Measurements from ENCODE around the gene RUSF1.
"Not testable (repeated sequence)": the region's sequence is repeated elsewhere in the genome, so short reads cannot be mapped to it uniquely, and the experiment has no call there.

Gene RUSF1

DNA sequence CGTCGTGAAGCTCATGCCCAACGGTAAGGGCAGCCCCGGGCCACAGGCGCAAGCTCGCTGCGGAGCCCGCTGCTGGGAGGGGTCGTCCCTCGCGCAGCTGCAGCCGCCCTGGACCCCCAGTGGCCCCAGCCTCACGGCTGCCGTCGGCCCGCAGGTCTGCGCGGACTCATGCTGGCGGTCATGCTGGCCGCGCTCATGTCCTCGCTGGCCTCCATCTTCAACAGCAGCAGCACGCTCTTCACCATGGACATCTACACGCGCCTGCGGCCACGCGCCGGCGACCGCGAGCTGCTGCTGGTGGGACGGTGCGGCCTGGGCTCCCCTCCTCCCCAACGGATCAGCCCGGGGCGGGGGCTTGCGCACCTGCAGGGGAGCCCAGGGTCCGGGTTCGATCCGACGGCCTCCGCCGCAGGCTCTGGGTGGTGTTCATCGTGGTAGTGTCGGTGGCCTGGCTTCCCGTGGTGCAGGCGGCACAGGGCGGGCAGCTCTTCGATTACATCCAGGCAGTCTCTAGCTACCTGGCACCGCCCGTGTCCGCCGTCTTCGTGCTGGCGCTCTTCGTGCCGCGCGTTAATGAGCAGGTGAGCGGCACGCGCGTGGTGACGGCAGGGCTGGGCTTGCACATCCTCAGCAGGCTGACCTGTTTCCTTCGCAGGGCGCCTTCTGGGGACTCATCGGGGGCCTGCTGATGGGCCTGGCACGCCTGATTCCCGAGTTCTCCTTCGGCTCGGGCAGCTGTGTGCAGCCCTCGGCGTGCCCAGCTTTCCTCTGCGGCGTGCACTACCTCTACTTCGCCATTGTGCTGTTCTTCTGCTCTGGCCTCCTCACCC, 19.5 kb downstream of the RUSF1 start:
- H3K27ac ChIP-seq = no peak overlapping the region
- TF ChIP-seq, protein P1, sequence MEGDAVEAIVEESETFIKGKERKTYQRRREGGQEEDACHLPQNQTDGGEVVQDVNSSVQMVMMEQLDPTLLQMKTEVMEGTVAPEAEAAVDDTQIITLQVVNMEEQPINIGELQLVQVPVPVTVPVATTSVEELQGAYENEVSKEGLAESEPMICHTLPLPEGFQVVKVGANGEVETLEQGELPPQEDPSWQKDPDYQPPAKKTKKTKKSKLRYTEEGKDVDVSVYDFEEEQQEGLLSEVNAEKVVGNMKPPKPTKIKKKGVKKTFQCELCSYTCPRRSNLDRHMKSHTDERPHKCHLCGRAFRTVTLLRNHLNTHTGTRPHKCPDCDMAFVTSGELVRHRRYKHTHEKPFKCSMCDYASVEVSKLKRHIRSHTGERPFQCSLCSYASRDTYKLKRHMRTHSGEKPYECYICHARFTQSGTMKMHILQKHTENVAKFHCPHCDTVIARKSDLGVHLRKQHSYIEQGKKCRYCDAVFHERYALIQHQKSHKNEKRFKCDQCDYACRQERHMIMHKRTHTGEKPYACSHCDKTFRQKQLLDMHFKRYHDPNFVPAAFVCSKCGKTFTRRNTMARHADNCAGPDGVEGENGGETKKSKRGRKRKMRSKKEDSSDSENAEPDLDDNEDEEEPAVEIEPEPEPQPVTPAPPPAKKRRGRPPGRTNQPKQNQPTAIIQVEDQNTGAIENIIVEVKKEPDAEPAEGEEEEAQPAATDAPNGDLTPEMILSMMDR (conservative IDR thresholded peaks at IDR 0.05) = no peak

DNA sequence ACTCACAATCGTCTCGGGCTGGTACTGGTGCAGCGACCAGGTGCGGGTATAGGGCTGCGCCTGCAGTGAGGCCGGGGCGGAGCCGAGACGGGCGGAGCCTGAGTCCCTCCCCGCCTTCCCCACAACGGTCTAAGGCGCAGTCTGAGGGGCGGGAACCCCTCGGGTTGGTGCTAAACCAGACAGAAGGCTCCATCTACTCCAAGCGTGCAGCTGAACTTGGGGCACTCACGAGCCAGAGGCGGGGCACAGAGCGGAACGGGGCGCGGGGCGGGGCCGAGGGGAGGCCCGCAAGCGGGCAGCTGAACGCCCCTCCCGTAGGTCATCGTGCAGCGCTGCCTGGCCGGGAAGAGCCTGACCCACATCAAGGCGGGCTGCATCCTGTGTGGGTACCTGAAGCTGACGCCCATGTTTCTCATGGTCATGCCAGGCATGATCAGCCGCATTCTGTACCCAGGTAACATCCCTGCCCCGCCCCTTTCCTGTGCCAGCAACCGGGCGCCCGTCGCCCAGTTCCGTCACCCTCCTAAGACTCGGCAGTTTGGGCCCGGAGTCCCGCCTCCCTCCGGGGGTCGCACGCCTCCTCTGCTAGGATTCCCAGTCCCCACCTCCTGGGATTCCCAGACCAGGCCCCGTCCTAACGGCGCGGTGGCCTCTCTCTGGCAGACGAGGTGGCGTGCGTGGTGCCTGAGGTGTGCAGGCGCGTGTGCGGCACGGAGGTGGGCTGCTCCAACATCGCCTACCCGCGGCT, 20.3 kb downstream of the RUSF1 start:
- H3K27ac ChIP-seq = no peak overlapping the region
- TF ChIP-seq, protein P1 (conservative IDR thresholded peaks at IDR 0.05) = no peak

DNA sequence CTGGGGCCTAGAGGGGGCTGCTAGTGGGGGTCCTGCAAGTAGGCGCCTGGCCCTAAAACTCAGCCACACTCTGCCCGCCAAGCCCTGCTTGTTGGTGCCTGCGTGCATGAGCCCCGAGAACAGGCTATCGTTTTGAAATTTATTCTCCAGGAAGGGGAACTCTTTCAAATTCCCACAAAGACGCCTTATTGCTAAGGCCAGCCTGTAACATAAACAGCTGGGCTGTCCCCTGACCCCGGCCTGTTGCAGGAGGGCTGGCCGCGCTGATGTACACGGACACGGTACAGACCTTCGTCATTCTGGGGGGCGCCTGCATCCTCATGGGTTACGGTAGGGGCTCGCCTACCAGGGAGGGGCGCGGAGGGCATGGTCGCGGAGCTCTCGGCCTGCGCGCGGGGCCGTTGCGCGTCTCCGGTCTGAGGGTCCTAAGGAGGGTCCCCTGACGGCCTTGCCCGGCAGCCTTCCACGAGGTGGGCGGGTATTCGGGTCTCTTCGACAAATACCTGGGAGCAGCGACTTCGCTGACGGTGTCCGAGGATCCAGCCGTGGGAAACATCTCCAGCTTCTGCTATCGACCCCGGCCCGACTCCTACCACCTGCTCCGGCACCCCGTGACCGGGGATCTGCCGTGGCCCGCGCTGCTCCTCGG, 21.0 kb downstream of the RUSF1 start:
- TF ChIP-seq, protein P1 (conservative IDR thresholded peaks at IDR 0.05) = no peak
- H3K27ac ChIP-seq = no peak overlapping the region

DNA sequence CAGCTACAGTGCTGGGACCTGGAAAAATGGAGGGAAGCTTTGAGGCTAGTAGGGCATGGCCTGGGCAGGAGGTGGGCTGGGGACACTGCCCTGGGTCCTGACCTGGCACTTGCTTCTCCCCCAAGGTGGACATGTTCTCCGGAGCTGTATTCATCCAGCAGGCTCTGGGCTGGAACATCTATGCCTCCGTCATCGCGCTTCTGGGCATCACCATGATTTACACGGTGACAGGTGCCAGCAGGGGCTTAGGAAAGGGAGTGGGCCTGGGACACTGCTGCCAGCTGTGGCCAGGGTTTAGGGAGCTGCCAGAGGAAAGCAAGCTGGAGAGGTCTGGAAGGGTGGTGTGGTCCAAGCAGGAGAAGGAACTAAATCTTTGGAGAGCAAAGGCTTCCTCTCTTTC, 22.1 kb downstream of the RUSF1 start:
- TF ChIP-seq, protein P1 (conservative IDR thresholded peaks at IDR 0.05) = no peak
- no peak overlapping the region for H3K27ac ChIP-seq

DNA sequence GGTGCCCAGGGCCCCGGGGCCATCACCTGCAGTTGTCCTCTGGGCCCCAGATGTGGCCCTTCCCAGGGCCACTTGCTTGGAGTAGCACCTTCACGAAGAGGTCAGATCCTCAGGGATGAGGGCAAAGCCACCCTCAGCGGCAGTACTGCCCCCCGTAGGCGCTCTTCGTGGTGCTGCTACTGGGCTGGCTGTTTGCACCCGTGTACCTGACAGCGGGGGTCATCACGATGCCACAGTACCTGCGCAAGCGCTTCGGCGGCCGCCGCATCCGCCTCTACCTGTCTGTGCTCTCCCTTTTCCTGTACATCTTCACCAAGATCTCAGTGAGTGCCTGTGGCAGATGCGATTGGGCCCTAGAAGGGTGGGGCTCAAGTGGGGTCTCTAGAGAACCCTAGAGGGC, 22.6 kb downstream of the RUSF1 start:
- no peak overlapping the region for H3K27ac ChIP-seq
- TF ChIP-seq, protein P1 (conservative IDR thresholded peaks at IDR 0.05) = no peak

DNA sequence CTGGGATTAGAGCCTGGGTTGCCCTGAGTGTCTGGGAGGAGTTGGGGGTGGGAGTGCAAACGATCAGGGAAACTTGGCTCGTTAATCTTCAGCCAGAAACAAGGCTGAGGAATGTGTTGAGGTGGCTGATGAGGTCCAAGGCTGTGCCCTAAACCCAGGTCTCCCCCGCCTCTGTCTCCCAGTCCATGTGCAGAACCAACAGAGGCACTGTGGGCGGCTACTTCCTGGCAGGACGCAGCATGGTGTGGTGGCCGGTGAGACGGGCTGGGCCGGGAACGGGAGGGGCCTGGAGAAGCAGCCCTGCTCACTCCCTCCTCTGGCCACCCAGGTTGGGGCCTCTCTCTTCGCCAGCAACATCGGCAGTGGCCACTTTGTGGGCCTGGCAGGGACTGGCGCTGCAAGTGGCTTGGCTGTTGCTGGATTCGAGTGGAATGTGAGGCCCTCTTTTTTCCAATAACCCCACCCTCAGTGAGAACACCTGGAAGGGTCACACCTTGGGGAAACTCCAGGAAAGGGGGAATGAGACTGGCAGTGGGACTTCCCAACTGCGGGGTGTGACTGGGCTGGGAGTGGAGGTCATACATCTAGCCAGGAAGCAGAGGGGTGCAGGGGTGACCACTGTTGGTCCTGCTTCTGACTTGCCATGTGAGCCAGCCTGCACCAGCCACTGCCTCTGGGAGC, 23.6 kb downstream of the RUSF1 start:
- no peak overlapping the region for H3K27ac ChIP-seq
- TF ChIP-seq, protein P1 (conservative IDR thresholded peaks at IDR 0.05) = no peak

DNA sequence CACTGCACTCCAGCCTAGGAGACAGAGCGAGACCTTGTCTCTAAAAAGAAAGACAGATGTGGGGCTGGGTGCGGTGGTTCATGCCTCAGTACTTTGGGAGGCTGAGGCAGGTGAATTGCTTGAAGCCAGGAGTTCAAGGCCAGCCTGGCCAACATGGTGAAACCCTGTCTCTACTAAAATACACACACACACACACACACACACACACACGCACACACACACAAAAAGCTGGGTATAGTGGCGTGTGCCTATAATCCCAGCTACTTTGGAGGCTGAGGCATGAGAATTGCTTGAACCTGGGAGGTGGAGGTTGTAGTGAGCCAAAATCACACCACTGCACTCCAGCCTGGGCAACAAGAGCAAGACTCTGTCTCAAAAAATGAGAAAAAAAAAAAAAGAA, 24.1 kb downstream of the RUSF1 start:
- H3K27ac ChIP-seq = not testable (repeated sequence)

Data from VCaP (cell line).